WTC11 (cell line): ENCODE results near the gene DCLK2.

ENCODE experiments used
- ETV6 ChIP-seq: sonication (generic); formaldehyde crosslinking; IDR thresholded peaks from 2 replicates; pipeline ENCODE4 v1.8.1; 2022; ENCODE audit warnings: mild to moderate bottlenecking, missing genetic modification reagents
- ZNF423 ChIP-seq: fragments of 250-450 bp; sonication (Bioruptor Pico); IDR thresholded peaks from 2 replicates; pipeline ENCODE4 v2.1.2; 2022; ENCODE audit warnings: mild to moderate bottlenecking, moderate library complexity

GRCh38 chr4:150209140-150209829 is 131.0 kb downstream of the DCLK2 start:
- TF ChIP-seq ZNF423 (CRISPR knock-in tag): no peak
- no peak for TF ChIP-seq ETV6 (CRISPR knock-in tag)
